A549 treated with RU486 at 1 μM for 4 hours (cell line): ENCODE measurements around the gene HMGN1. TPM values are rescaled to one million over a fixed set of nuclear protein-coding genes. Genes with fewer than 3 reads are reported as not detected.

ENCODE experiments used
- total RNA-seq: library from RNA; stranded (reverse); fragments of 200-300 nt; extraction: Qiagen RNA extraction; gene quantifications from 5 replicates; pipeline ENCODE4 v1.2.3, GENCODE V29; 2022; ENCODE audit warnings: low read depth

Gene HMGN1
- total RNA-seq, result 179 to 225 TPM (median 193 TPM) in 5 replicates

GRCh38 chr21:39348355-39349210, at the start of gene HMGN1:
TSS of gene HMGN1 (minus strand) at chr21:39349088. CDS start at chr21:39348917, 171 bp downstream.

GRCh38 chr21:39313571-39314142, 35.2 kb downstream of the HMGN1 start, which contains the start of gene BRWD1:
TSS of gene BRWD1 (minus strand) at chr21:39313632. CDS start at chr21:39313491, 141 bp downstream.

Other genes starting within 250 kb of the HMGN1 start
- 71.1 to 96.3 TPM (median 89.2 TPM) in 5 replicates for gene PSMG1, start 165.6 kb downstream of the HMGN1 start, total RNA-seq
- 6.3 to 11.7 TPM (median 10.8 TPM) in 5 replicates for gene BRWD1, start 35.5 kb downstream of the HMGN1 start, total RNA-seq
- 0.97 to 2.4 TPM (median 1.8 TPM) in 5 replicates for gene LCA5L, start 96.7 kb upstream of the HMGN1 start, total RNA-seq
- gene SH3BGR, start 102.9 kb upstream of the HMGN1 start, total RNA-seq, result 0.65 to 1.5 TPM (median 0.84 TPM) in 5 replicates